SK-N-SH (cell line): ENCODE results near the gene ATP2B2. TPM values are rescaled to one million over a fixed set of nuclear protein-coding genes. Genes with fewer than 3 reads are reported as not detected.

Experiments
- CTCF ChIA-PET: fragments of 300-600, 350-600 bp; formaldehyde crosslinking; extraction: SDS; loops from one replicate; lab custom pipeline; 2021; lab: Yijun Ruan, JAX
- POLR2A ChIA-PET: fragments of 350-600 bp; sonication (Branson Sonifier 250); formaldehyde crosslinking; extraction: SDS; loops from one replicate; lab custom pipeline; 2020; ENCODE audit warnings: antibody characterized with exemption, inconsistent platforms; lab: Yijun Ruan, JAX
- DNase-seq: peaks from one replicate; pipeline ENCODE4 v3.0.0; 2012
- H2AFZ ChIP-seq: fragments of 200-600 bp; sonication (generic); 2 replicates; pipeline ENCODE4 v1.8.1; 2016; ENCODE audit warnings: antibody characterized with exemption, mild to moderate bottlenecking, low read depth
- H3F3A ChIP-seq: fragments of 200-600 bp; sonication (generic); replicated peaks from 2 replicates; pipeline ENCODE3; 2016; ENCODE audit warnings: antibody characterized with exemption, mild to moderate bottlenecking; ENCODE audit not compliant: insufficient read depth
- H3K27ac ChIP-seq, 2 experiments: fragments of 200-500 bp in 1 of 2; fragments of 200-600 bp in 1 of 2; sonication (Bioruptor generic) in 1 of 2; sonication (generic), shearing (Covaris generic) in 1 of 2; 2 replicates each; pipeline versions ENCODE4 v1.5.1 to v1.6.1; 2014 to 2016; ENCODE audit warnings: low read depth in 2 of 2, inconsistent platforms in 1 of 2, low read length in 1 of 2, mild to moderate bottlenecking in 1 of 2, mixed read lengths in 1 of 2
- H3K27me3 ChIP-seq: fragments of 200-600 bp; sonication (generic), shearing (Covaris generic); 2 replicates; pipeline ENCODE4 v1.6.1; 2016; ENCODE audit warnings: mixed run types; ENCODE audit not compliant: insufficient read depth
- H3K36me3 ChIP-seq, 2 experiments: fragments of 200-500 bp in 1 of 2; fragments of 200-600 bp in 1 of 2; sonication (Bioruptor generic) in 1 of 2; sonication (generic) in 1 of 2; replicated peaks in 1 of 2; 2 replicates each; pipeline versions ENCODE3 to v1.5.1; 2014 to 2016; ENCODE audit warnings: low read length in 1 of 2, mild to moderate bottlenecking in 1 of 2; ENCODE audit not compliant: insufficient read depth in 2 of 2, control insufficient read depth in 1 of 2
- H3K4me1 ChIP-seq, 2 experiments: fragments of 200-500 bp in 1 of 2; fragments of 200-600 bp in 1 of 2; sonication (Bioruptor generic) in 1 of 2; sonication (generic), shearing (Covaris generic) in 1 of 2; 2 replicates each; pipeline versions ENCODE4 v1.5.1 to v1.6.1; 2014 to 2016; ENCODE audit warnings: low read depth in 1 of 2, low read length in 1 of 2, mixed run types in 1 of 2; ENCODE audit not compliant: insufficient read depth in 2 of 2, control insufficient read depth in 1 of 2
- H3K4me2 ChIP-seq: fragments of 200-600 bp; sonication (generic), shearing (Covaris generic); 2 replicates; pipeline ENCODE4 v1.6.1; 2017; ENCODE audit warnings: mixed run types
- H3K4me3 ChIP-seq, 2 experiments: fragments of 200-500 bp in 1 of 2; fragments of 200-600 bp in 1 of 2; sonication (Bioruptor generic) in 1 of 2; sonication (generic), shearing (Covaris generic) in 1 of 2; 2 replicates each; pipeline versions ENCODE4 v1.5.1 to v1.8.1; 2014 to 2016; ENCODE audit warnings: low read depth in 2 of 2, inconsistent platforms in 1 of 2, low read length in 1 of 2, mild to moderate bottlenecking in 1 of 2, mixed read lengths in 1 of 2, moderate library complexity in 1 of 2
- H3K79me2 ChIP-seq: fragments of 200-600 bp; sonication (generic); 2 replicates; pipeline ENCODE4 v1.8.1; 2017; ENCODE audit warnings: mild to moderate bottlenecking; ENCODE audit not compliant: insufficient read depth
- H3K9ac ChIP-seq: fragments of 200-600 bp; sonication (generic); 2 replicates; pipeline ENCODE4 v1.6.1; 2017; ENCODE audit warnings: mixed run types
- H3K9me2 ChIP-seq: fragments of 200-600 bp; sonication (generic); 2 replicates; pipeline ENCODE4 v1.6.1; 2017; ENCODE audit warnings: mixed run types
- H3K9me3 ChIP-seq: fragments of 200-600 bp; sonication (generic); 2 replicates; pipeline ENCODE4 v1.6.1; 2017; ENCODE audit warnings: mixed run types, mild to moderate bottlenecking, moderate library complexity
- H4K20me1 ChIP-seq: fragments of 200-600 bp; sonication (generic); 2 replicates; pipeline ENCODE4 v1.6.1; 2017; ENCODE audit warnings: mild to moderate bottlenecking, mixed run types; ENCODE audit not compliant: insufficient read depth
- CTCF ChIP-seq: fragments of 200-600 bp; sonication (generic); IDR thresholded peaks from 2 replicates; pipeline ENCODE4 v1.6.1; 2017; ENCODE audit warnings: antibody characterized with exemption, mild to moderate bottlenecking, moderate library complexity
- ELF1 ChIP-seq: IDR thresholded peaks from 2 replicates; pipeline ENCODE4 v1.4.0; 2012
- FOSL2 ChIP-seq: IDR thresholded peaks from 2 replicates; pipeline ENCODE4 v1.4.0; 2012; ENCODE audit warnings: low read depth, mild to moderate bottlenecking, moderate library complexity, borderline replicate concordance
- FOXJ3 ChIP-seq: sonication (generic); formaldehyde crosslinking; IDR thresholded peaks from 2 replicates; pipeline ENCODE4 v1.5.1; 2020; ENCODE audit warnings: mild to moderate bottlenecking, missing genetic modification reagents
- FOXM1 ChIP-seq: IDR thresholded peaks from 2 replicates; pipeline ENCODE4 v1.4.0; 2012; ENCODE audit warnings: low read depth, mild to moderate bottlenecking
- GABPA ChIP-seq: IDR thresholded peaks from 2 replicates; pipeline ENCODE4 v1.4.0; 2012; ENCODE audit warnings: low read depth, mild to moderate bottlenecking
- GATA2 ChIP-seq: sonication (generic); formaldehyde crosslinking; IDR thresholded peaks from 2 replicates; pipeline ENCODE4 v1.5.0; 2020; ENCODE audit warnings: mild to moderate bottlenecking, missing genetic modification reagents
- JUND ChIP-seq: IDR thresholded peaks from 2 replicates; pipeline ENCODE4 v1.4.0; 2012
- MAX ChIP-seq: IDR thresholded peaks from 2 replicates; pipeline ENCODE4 v1.4.0; 2012; ENCODE audit warnings: low read depth
- MEF2A ChIP-seq: IDR thresholded peaks from 2 replicates; pipeline ENCODE4 v1.4.0; 2012; ENCODE audit warnings: low read depth, borderline replicate concordance
- MXI1 ChIP-seq: IDR thresholded peaks from 2 replicates; pipeline ENCODE4 v1.6.1; 2012; ENCODE audit warnings: mild to moderate bottlenecking, low read depth, low read length, improper control_type of control experiment
- NRF1 ChIP-seq: IDR thresholded peaks from 2 replicates; pipeline ENCODE4 v1.6.1; 2012; ENCODE audit warnings: low read depth, mild to moderate bottlenecking, low read length
- POLR2AphosphoS5 ChIP-seq: IDR thresholded peaks from 2 replicates; pipeline ENCODE4 v1.6.1; 2012; ENCODE audit warnings: low read depth, low read length
- RAD21 ChIP-seq: IDR thresholded peaks from 2 replicates; pipeline ENCODE4 v1.6.1; 2012; ENCODE audit warnings: mild to moderate bottlenecking, low read length
- REST ChIP-seq: IDR thresholded peaks from 2 replicates; pipeline ENCODE4 v1.6.1; 2012; ENCODE audit warnings: mild to moderate bottlenecking, low read depth, low read length, moderate library complexity
- RXRA ChIP-seq: IDR thresholded peaks from 2 replicates; pipeline ENCODE4 v1.4.0; 2012; ENCODE audit warnings: low read depth, mild to moderate bottlenecking, borderline replicate concordance
- SIN3A ChIP-seq: IDR thresholded peaks from 2 replicates; pipeline ENCODE4 v1.6.1; 2012; ENCODE audit warnings: low read depth, mild to moderate bottlenecking, low read length, moderate library complexity, borderline replicate concordance
- SMC3 ChIP-seq: IDR thresholded peaks from 2 replicates; pipeline ENCODE4 v1.6.1; 2012; ENCODE audit warnings: low read depth, low read length, improper control_type of control experiment
- TAF1 ChIP-seq: IDR thresholded peaks from 2 replicates; pipeline ENCODE4 v1.6.1; 2012; ENCODE audit warnings: low read depth, mild to moderate bottlenecking, low read length, moderate library complexity, borderline replicate concordance
- USF1 ChIP-seq: IDR thresholded peaks from 2 replicates; pipeline ENCODE4 v1.4.0; 2012; ENCODE audit warnings: low read depth, borderline replicate concordance
- USF2 ChIP-seq: fragments of 150-350 bp; IDR thresholded peaks from 2 replicates; pipeline ENCODE4 v1.6.1; 2017; ENCODE audit warnings: antibody characterized with exemption, low read length, low read depth, borderline replicate concordance
- WGBS: methylation state at CpG from one replicate; pipeline ENCODE4 v1.1.6; 2017; ENCODE audit warnings: low lambda C conversion rate; 5-methylcytosine and 5-hydroxymethylcytosine counted together
- polyA plus RNA-seq, 3 experiments: library from polyadenylated mRNA; depleted of rRNA; stranded (reverse); fragments of >200 nt; gene quantifications; 2 replicates each; pipeline ENCODE4 v1.2.3, GENCODE V29; 2012

Gene ATP2B2
- polyA plus RNA-seq, 1 of the 3 experiments (the other 2 are of a cell fraction): 0.15 TPM

GRCh38 chr3:10479311-10479710 is 26.1 kb downstream of the ATP2B2 start:
- WGBS: 9% methylated on average over 2 of the region's 2 CpGs
- Histone ChIP-seq H2AFZ (no peak overlapping the region), H4K20me1 (no peaks in the 10 kb centered on the region), H3K79me2 (no peaks in the 10 kb centered on the region), H3K9ac (no peak overlapping the region), H3K36me3 (no peaks in the 10 kb centered on the region), H3F3A (no peaks in the 10 kb centered on the region), H3K27me3 (no peaks in the 10 kb centered on the region)
- CTCF ChIA-PET: no interaction called here
- TF ChIP-seq RAD21: no peak
- no peak for TF ChIP-seq GATA2 (CRISPR knock-in tag)
- TF ChIP-seq MEF2A: no peak
- TF ChIP-seq FOXM1: no peak
- no peak for TF ChIP-seq USF1
- TF ChIP-seq SIN3A: no peak
- no peak for TF ChIP-seq MAX
- no peak for TF ChIP-seq GABPA
- no peak for TF ChIP-seq NRF1
- no peak for TF ChIP-seq USF2
- no peak for TF ChIP-seq ELF1
- TF ChIP-seq MXI1: no peak
- TF ChIP-seq SMC3: no peak
- TF ChIP-seq JUND: no peak
- TF ChIP-seq, all 33 proteins: peak for 0
- H3K9me3 ChIP-seq: no peaks in the 10 kb centered on the region
- POLR2A ChIA-PET: no interaction called here
- no peak overlapping the region for H3K27ac ChIP-seq
- no peaks in the 10 kb centered on the region for H3K9me2 ChIP-seq
- no peak overlapping the region for H3K4me3 ChIP-seq
- DNase-seq: no peak
- H3K4me1 ChIP-seq: no peaks in the 10 kb centered on the region; a peak in 1 of 4 replicates
- H3K4me2 ChIP-seq: no peak overlapping the region

GRCh38 chr3:10475983-10476382 is 29.4 kb downstream of the ATP2B2 start:
- no peaks in the 10 kb centered on the region; a peak in 1 of 4 replicates for H3K4me1 ChIP-seq
- H2AFZ ChIP-seq: no peak overlapping the region
- no peaks in the 10 kb centered on the region for H4K20me1 ChIP-seq
- no peak overlapping the region for H3K4me2 ChIP-seq
- no peak overlapping the region for H3K27ac ChIP-seq
- CTCF ChIA-PET: interaction anchor here (0.7 kb wide), 1 partner anchor 667 kb away, joined by 3 read pairs; no protein-coding TSS in a partner anchor
- no peaks in the 10 kb centered on the region for H3K9me2 ChIP-seq
- no peak overlapping the region for H3K4me3 ChIP-seq
- H3F3A ChIP-seq: no peaks in the 10 kb centered on the region
- H3K36me3 ChIP-seq: no peaks in the 10 kb centered on the region
- DNase-seq: no peak
- no peaks in the 10 kb centered on the region for H3K9me3 ChIP-seq
- H3K27me3 ChIP-seq: no peaks in the 10 kb centered on the region; the same call in 1 of the 2 replicates
- no peak overlapping the region for H3K9ac ChIP-seq
- no peaks in the 10 kb centered on the region for H3K79me2 ChIP-seq
- POLR2A ChIA-PET: no interaction called here
- WGBS: 41% methylated on average over 3 of the region's 3 CpGs
- no peak for TF ChIP-seq MXI1
- no peak for TF ChIP-seq JUND
- no peak for TF ChIP-seq FOSL2
- no peak for TF ChIP-seq RXRA
- no peak for TF ChIP-seq MAX
- no peak for TF ChIP-seq FOXJ3 (CRISPR knock-in tag)
- TF ChIP-seq SMC3: no peak
- TF ChIP-seq TAF1: no peak
- TF ChIP-seq GABPA: no peak
- TF ChIP-seq REST: no peak
- TF ChIP-seq POLR2AphosphoS5: no peak
- TF ChIP-seq CTCF: no peak
- no peak for TF ChIP-seq SIN3A
- TF ChIP-seq ELF1: no peak
